HepG2 (cell line): Measurements from ENCODE around the gene NOP14. TPM values are rescaled to one million over a fixed set of nuclear protein-coding genes. Genes with fewer than 3 reads are reported as not detected.

Experiments
- ATAC-seq: fragments of 200-7000 bp; cut with Tn5 transposase; 3 replicates; pipeline ENCODE4 v1.9.1; 2020; ENCODE audit warnings: mild to moderate bottlenecking, moderate library complexity
- BruUV-seq: library from RNA; stranded (reverse); fragments of 400-500 nt; replicated peaks from 2 replicates; lab custom pipeline; 2021; lab: Mats Ljungman, UMichigan
- CTCF ChIA-PET: fragments of 300-600 bp; formaldehyde crosslinking; extraction: SDS; loops from one replicate; lab custom pipeline; 2021; ENCODE audit warnings: low total read pairs, inconsistent platforms, low intra/inter-chr PET ratio; lab: Yijun Ruan, JAX
- POLR2A ChIA-PET: fragments of 350-600 bp; sonication (Branson Sonifier 250); formaldehyde crosslinking; loops from one replicate; lab custom pipeline; 2020; ENCODE audit warnings: antibody characterized with exemption, inconsistent platforms; lab: Yijun Ruan, JAX
- DNase-seq: peaks from one replicate; pipeline ENCODE4 v3.0.0-alpha.2; 2015; ENCODE audit warnings: low spot score
- FAIRE-seq: peaks from 3 replicates; lab custom pipeline; 2011; peaks lifted over from hg19 to GRCh38; lab: Jason Lieb, UNC
- H2AFZ ChIP-seq: one replicate; pipeline ENCODE4 v1.6.1; 2011; ENCODE audit warnings: low read length, inconsistent platforms
- H3K27ac ChIP-seq: fragments of 300-600 bp; 3 replicates; pipeline ENCODE4 v1.8.0; 2011; ENCODE audit warnings: mixed run types, mild to moderate bottlenecking, mixed read lengths, low read length, inconsistent platforms; ENCODE audit not compliant: insufficient read depth; ENCODE audit errors: extremely low read length
- H3K27me3 ChIP-seq, 2 experiments: fragments of 200-600 bp in 1 of 2; 2 replicates in 1 of 2; 3 replicates in 1 of 2; pipeline versions ENCODE4 v1.6.0 to v1.8.0; 2011; ENCODE audit warnings: low read length in 2 of 2, mild to moderate bottlenecking in 2 of 2, moderate library complexity in 2 of 2, inconsistent platforms in 1 of 2; ENCODE audit not compliant: insufficient read depth in 2 of 2, control insufficient read depth in 1 of 2
- H3K36me3 ChIP-seq, 2 experiments: fragments of 200-600 bp in 1 of 2; replicated peaks in 1 of 2; 2 replicates in 1 of 2; 3 replicates in 1 of 2; pipeline versions ENCODE4 v1.5.1 to v1.8.0; 2011; ENCODE audit warnings: low read length in 2 of 2, inconsistent platforms in 1 of 2; ENCODE audit not compliant: insufficient read depth in 2 of 2, control insufficient read depth in 1 of 2
- H3K4me1 ChIP-seq: 2 replicates; pipeline ENCODE4 v1.5.1; 2012; ENCODE audit warnings: low read length, inconsistent platforms; ENCODE audit not compliant: insufficient read depth
- H3K4me2 ChIP-seq: 2 replicates; pipeline ENCODE4 v1.6.0; 2011; ENCODE audit warnings: low read depth, low read length, inconsistent platforms
- H3K4me3 ChIP-seq, 3 experiments: fragments of 200-600 bp in 1 of 3; sonication (generic), shearing (Covaris generic) in 1 of 3; replicated peaks in 1 of 3; 2 replicates each; pipeline ENCODE4 v1.5.1; 2011 to 2016; ENCODE audit warnings: low read length in 3 of 3, inconsistent platforms in 2 of 3, low read depth in 2 of 3, mild to moderate bottlenecking in 2 of 3, control low read depth in 1 of 3, mixed read lengths in 1 of 3; ENCODE audit not compliant: insufficient read depth in 1 of 3
- H3K79me2 ChIP-seq: one replicate; pipeline ENCODE4 v1.6.1; 2011; ENCODE audit warnings: low read length, inconsistent platforms; ENCODE audit not compliant: insufficient read depth
- H3K9ac ChIP-seq: 2 replicates; pipeline ENCODE4 v1.6.0; 2011; ENCODE audit warnings: mild to moderate bottlenecking, low read depth, low read length, inconsistent platforms; ENCODE audit not compliant: insufficient read depth
- H3K9me3 ChIP-seq: 2 replicates; pipeline ENCODE4 v1.5.1; 2012; ENCODE audit warnings: mild to moderate bottlenecking, low read length
- H4K20me1 ChIP-seq: 2 replicates; pipeline ENCODE4 v1.6.0; 2011; ENCODE audit warnings: inconsistent platforms, mild to moderate bottlenecking, low read length, moderate library complexity; ENCODE audit not compliant: insufficient read depth
- FLYWCH1 ChIP-seq: sonication (generic); formaldehyde crosslinking; IDR thresholded peaks from 2 replicates; pipeline ENCODE4 v1.8.1; 2023; ENCODE audit warnings: mild to moderate bottlenecking, missing genetic modification reagents
- HHEX ChIP-seq: IDR thresholded peaks from 2 replicates; pipeline ENCODE4 v1.6.1; 2016; ENCODE audit warnings: control low read depth
- HIVEP1 ChIP-seq: sonication (generic); formaldehyde crosslinking; IDR thresholded peaks from 2 replicates; pipeline ENCODE4 v1.4.0; 2020; ENCODE audit warnings: mild to moderate bottlenecking, missing genetic modification reagents
- RBFOX2 ChIP-seq: fragments of 200-400 bp; formaldehyde crosslinking; IDR thresholded peaks from 2 replicates; pipeline ENCODE4 v1.6.1; 2017; ENCODE audit warnings: low read depth, mild to moderate bottlenecking, low read length
- RFX3 ChIP-seq: IDR thresholded peaks from 2 replicates; pipeline ENCODE4 v1.6.1; 2016; ENCODE audit warnings: missing biosample characterization, missing genetic modification reagents
- SIX4 ChIP-seq: sonication (generic); formaldehyde crosslinking; IDR thresholded peaks from 2 replicates; pipeline ENCODE4 v1.4.0; 2020; ENCODE audit warnings: missing genetic modification reagents
- SMAD9 ChIP-seq: sonication (generic); formaldehyde crosslinking; IDR thresholded peaks from 2 replicates; pipeline ENCODE4 v1.5.1; 2020; ENCODE audit warnings: mild to moderate bottlenecking, missing genetic modification reagents
- TP53 ChIP-seq: sonication (generic); formaldehyde crosslinking; conservative IDR thresholded peaks from 2 replicates; pipeline ENCODE4 v1.4.0; 2020; ENCODE audit warnings: missing genetic modification reagents
- ZBTB3 ChIP-seq: sonication (generic); formaldehyde crosslinking; IDR thresholded peaks from 2 replicates; pipeline ENCODE4 v1.4.0; 2020; ENCODE audit warnings: low read depth, mild to moderate bottlenecking, moderate library complexity, missing genetic modification reagents, borderline replicate concordance
- ZBTB8A ChIP-seq: sonication (generic); formaldehyde crosslinking; IDR thresholded peaks from 2 replicates; pipeline ENCODE4 v1.4.0; 2020; ENCODE audit warnings: mild to moderate bottlenecking, low read depth, missing genetic modification reagents, borderline replicate concordance
- ZNF205 ChIP-seq: IDR thresholded peaks from 2 replicates; pipeline ENCODE4 v1.6.1; 2018; ENCODE audit warnings: missing biosample characterization, missing genetic modification reagents
- ZNF230 ChIP-seq: sonication (generic); formaldehyde crosslinking; IDR thresholded peaks from 2 replicates; pipeline ENCODE4 v1.4.0; 2020; ENCODE audit warnings: mild to moderate bottlenecking, missing genetic modification reagents
- ZNF552 ChIP-seq: sonication (generic); formaldehyde crosslinking; IDR thresholded peaks from 2 replicates; pipeline ENCODE4 v1.9.0; 2022; ENCODE audit warnings: missing genetic modification reagents, mild to moderate bottlenecking, borderline replicate concordance
- ZNF644 ChIP-seq: IDR thresholded peaks from 2 replicates; pipeline ENCODE4 v1.6.1; 2016; ENCODE audit warnings: low read depth
- ZNF710 ChIP-seq: sonication (generic); formaldehyde crosslinking; IDR thresholded peaks from 2 replicates; pipeline ENCODE4 v1.5.0; 2020; ENCODE audit warnings: mild to moderate bottlenecking, missing genetic modification reagents, borderline replicate concordance
- ZNF770 ChIP-seq: sonication (generic); formaldehyde crosslinking; IDR thresholded peaks from 2 replicates; pipeline ENCODE4 v1.5.0; 2020; ENCODE audit warnings: mild to moderate bottlenecking, missing genetic modification reagents
- ZSCAN31 ChIP-seq: sonication (generic); formaldehyde crosslinking; IDR thresholded peaks from 2 replicates; pipeline ENCODE4 v1.5.0; 2020; ENCODE audit warnings: low read depth, mild to moderate bottlenecking, missing genetic modification reagents
- WGBS: methylation state at CpG from one replicate; pipeline ENCODE4 v1.1.6; 2017; ENCODE audit warnings: low lambda C conversion rate; 5-methylcytosine and 5-hydroxymethylcytosine counted together
- in situ Hi-C: cut with HindIII; loops from 2 replicates; pipeline ENCODE4 v1.10.0; 2017; ENCODE audit warnings: low pct_unique_long_range_greater_than_20kb; ENCODE audit not compliant: extremely low pct_ligation_motif_present
- intact Hi-C: fragments of 100-400 bp; cut with micrococcal nuclease; formaldehyde crosslinking; loops from one replicate; pipeline ENCODE4 v1.10.0; 2022; ENCODE audit not compliant: unreplicated experiment
- polyA plus RNA-seq, 8 experiments: library from polyadenylated mRNA; depleted of rRNA in 3 of 8; stranded (reverse) in 7 of 8; unstranded in 1 of 8; fragments of >200 nt; fragmentation: Illumina TruSeq in 4 of 8; extraction: Trizol in 4 of 8; gene quantifications; 2 replicates each; pipeline versions ENCODE4 v1.2.1 to v1.2.3, GENCODE V29; 2011 to 2016; ENCODE audit warnings: low read depth in 4 of 8, missing spikeins in 1 of 8, mixed read lengths in 1 of 8; ENCODE audit not compliant: insufficient read depth in 1 of 8
- total RNA-seq, 5 experiments: library from RNA; depleted of rRNA; stranded (reverse); fragments of >200 nt; fragmentation: Illumina TruSeq; extraction: Trizol; gene quantifications; 2 replicates each; pipeline ENCODE4 v1.2.3, GENCODE V29; 2016; ENCODE audit warnings: low read depth in 1 of 5

The NOP14 gene
- total and polyA plus RNA-seq, 2 of the 13 experiments (the other 11 are each of a cell fraction or from before 2014, with no cell fraction given) = 6.9 to 47.9 TPM

- ATAC-seq (no peak), FAIRE-seq (no peak), DNase-seq (no peak)
- no TSS peak for BruUV-seq
- H3K27me3 ChIP-seq = no peaks in the 10 kb centered on the region
- no peak overlapping the region for H3K9ac ChIP-seq
- no peaks in the 10 kb centered on the region for H3K79me2 ChIP-seq
- CTCF ChIA-PET = no interaction called here
- WGBS = 93% methylated on average over 19 of the region's 19 CpGs
- POLR2A ChIA-PET = no interaction called here
- no peak overlapping the region for H3K4me2 ChIP-seq
- TF ChIP-seq TP53 (no peak), RBFOX2 (no peak), ZBTB8A (CRISPR knock-in tag) (no peak), ZNF710 (CRISPR knock-in tag) (no peak), FLYWCH1 (CRISPR knock-in tag) (no peak), ZSCAN31 (CRISPR knock-in tag) (no peak), ZNF770 (CRISPR knock-in tag) (no peak), SIX4 (CRISPR knock-in tag) (no peak), SMAD9 (CRISPR knock-in tag) (no peak), ZNF205 (CRISPR knock-in tag) (no peak), ZBTB3 (CRISPR knock-in tag) (no peak), HIVEP1 (CRISPR knock-in tag) (no peak), ZNF552 (CRISPR knock-in tag) (no peak), ZNF644 (no peak), RFX3 (no peak), HHEX (CRISPR knock-in tag) (no peak), ZNF230 (CRISPR knock-in tag) (no peak)
- H4K20me1 ChIP-seq = 0 out of 2 replicates have a peak, but pooled peaks cover 3% of the 10 kb centered on the region
- no peak overlapping the region for H3K27ac ChIP-seq
- in situ Hi-C loops (no loop called here), intact Hi-C loops (no loop called here)
- no peaks in the 10 kb centered on the region for H3K4me1 ChIP-seq
- H2AFZ ChIP-seq = no peak overlapping the region
- H3K36me3 ChIP-seq = peaks cover 58 to 89% of the 10 kb centered on the region in 2 experiments
- no peak overlapping the region for H3K4me3 ChIP-seq
- no peaks in the 10 kb centered on the region for H3K9me3 ChIP-seq
Measured at GRCh38 chr4:2946812-2947600, 16.2 kb downstream of the NOP14 start.
